ENCODE measurements around the gene MAEA. TPM values are rescaled to one million over a fixed set of nuclear protein-coding genes. Genes with fewer than 3 reads are reported as not detected.

MAEA gene
- total and polyA plus RNA-seq, 11 donors: 38.1 to 57.2 (median 45.1) TPM

- Histone ChIP-seq H3K27me3 (no peaks in the 10 kb centered on the region), H3K4me1 (no peaks in the 10 kb centered on the region), H3K27ac (no peak overlapping the region), H3K9me3 (no peaks in the 10 kb centered on the region), H3K4me3 (no peak overlapping the region), H3K36me3 (peaks cover 0 to 61% (median 11%) of the 10 kb centered on the region in 9 donors)
- DNase-seq: no peak
- 87 to 96% (median 92%) methylated on average over 9 to 17 of the region's 17 CpGs for WGBS, 4 donors
- no peak for ATAC-seq
- intact Hi-C loops (cut with DNase I): no loop called here
- TF ChIP-seq, protein P1, sequence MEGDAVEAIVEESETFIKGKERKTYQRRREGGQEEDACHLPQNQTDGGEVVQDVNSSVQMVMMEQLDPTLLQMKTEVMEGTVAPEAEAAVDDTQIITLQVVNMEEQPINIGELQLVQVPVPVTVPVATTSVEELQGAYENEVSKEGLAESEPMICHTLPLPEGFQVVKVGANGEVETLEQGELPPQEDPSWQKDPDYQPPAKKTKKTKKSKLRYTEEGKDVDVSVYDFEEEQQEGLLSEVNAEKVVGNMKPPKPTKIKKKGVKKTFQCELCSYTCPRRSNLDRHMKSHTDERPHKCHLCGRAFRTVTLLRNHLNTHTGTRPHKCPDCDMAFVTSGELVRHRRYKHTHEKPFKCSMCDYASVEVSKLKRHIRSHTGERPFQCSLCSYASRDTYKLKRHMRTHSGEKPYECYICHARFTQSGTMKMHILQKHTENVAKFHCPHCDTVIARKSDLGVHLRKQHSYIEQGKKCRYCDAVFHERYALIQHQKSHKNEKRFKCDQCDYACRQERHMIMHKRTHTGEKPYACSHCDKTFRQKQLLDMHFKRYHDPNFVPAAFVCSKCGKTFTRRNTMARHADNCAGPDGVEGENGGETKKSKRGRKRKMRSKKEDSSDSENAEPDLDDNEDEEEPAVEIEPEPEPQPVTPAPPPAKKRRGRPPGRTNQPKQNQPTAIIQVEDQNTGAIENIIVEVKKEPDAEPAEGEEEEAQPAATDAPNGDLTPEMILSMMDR (IDR thresholded peaks at IDR 0.05): no peak
- TF ChIP-seq POLR2A (IDR thresholded peaks at IDR 0.05): no peak
Observed at GRCh38 chr4:1362521-1362920, 72.8 kb downstream of the MAEA start.

DNA sequence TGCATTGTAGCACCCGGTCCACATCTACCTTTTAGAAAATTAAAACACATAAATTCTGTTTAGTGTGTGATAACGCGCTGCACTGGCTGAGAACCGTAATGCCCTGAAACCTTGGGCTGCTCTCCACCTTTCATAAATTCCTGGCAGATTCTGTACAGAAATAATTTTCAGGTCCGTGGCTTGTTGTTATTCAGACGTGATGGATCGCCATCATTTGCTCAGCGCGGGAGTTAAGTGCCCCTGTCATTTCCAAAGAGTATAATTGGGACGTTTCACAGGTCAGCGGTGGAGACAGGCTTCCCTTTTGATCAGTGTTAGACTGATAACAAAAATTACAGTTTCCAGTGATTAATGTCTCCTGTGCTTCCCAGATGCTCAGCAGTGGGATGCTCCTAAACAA, 73.8 kb downstream of the MAEA start:
- DNase-seq (no peak), ATAC-seq (no peak)
- no peak for TF ChIP-seq POLR2A (IDR thresholded peaks at IDR 0.05)
- intact Hi-C loops (cut with DNase I): no loop called here
- H3K4me3 ChIP-seq: no peak overlapping the region
- H3K36me3 ChIP-seq: peaks cover 0 to 61% (median 9%) of the 10 kb centered on the region in 9 donors
- no peaks in the 10 kb centered on the region for H3K9me3 ChIP-seq
- no peaks in the 10 kb centered on the region for H3K4me1 ChIP-seq
- no peak overlapping the region for H3K27ac ChIP-seq
- H3K27me3 ChIP-seq: no peaks in the 10 kb centered on the region
- 83 to 86% (median 85%) methylated on average over 11 of the region's 11 CpGs for WGBS, 4 donors

GRCh38 chr4:1364217-1364616, 74.5 kb downstream of the MAEA start:
- no peaks in the 10 kb centered on the region for H3K4me1 ChIP-seq
- no peak for ATAC-seq
- no peaks in the 10 kb centered on the region for H3K27me3 ChIP-seq
- TF ChIP-seq POLR2A (IDR thresholded peaks at IDR 0.05): no peak
- TF ChIP-seq, protein P1 (IDR thresholded peaks at IDR 0.05): no peak
- no peak overlapping the region for H3K4me3 ChIP-seq
- 88 to 94% (median 91%) methylated on average over 8 to 16 of the region's 18 CpGs for WGBS, 4 donors
- intact Hi-C loops (cut with DNase I): no loop called here
- H3K36me3 ChIP-seq: peaks cover 0 to 56% (median 5%) of the 10 kb centered on the region in 9 donors
- no peak overlapping the region for H3K27ac ChIP-seq
- no peaks in the 10 kb centered on the region for H3K9me3 ChIP-seq
- DNase-seq: peak in 2 of 5 donors; percentile 4 to 20

- Histone ChIP-seq H3K27me3 (no peaks in the 10 kb centered on the region), H3K36me3 (peaks cover 0 to 51% (median 5%) of the 10 kb centered on the region in 9 donors), H3K4me3 (no peak overlapping the region), H3K27ac (no peak overlapping the region), H3K4me1 (no peaks in the 10 kb centered on the region), H3K9me3 (no peaks in the 10 kb centered on the region)
- TF ChIP-seq, protein P1 (IDR thresholded peaks at IDR 0.05): no peak
- no peak for TF ChIP-seq POLR2A (IDR thresholded peaks at IDR 0.05)
- ATAC-seq (no peak), DNase-seq (peak in 2 of 5 donors; percentile 13 to 44)
- intact Hi-C loops (cut with DNase I): loop anchor here in 2 of 10 donors (5.0 kb wide), 2 partner anchors 148 to 253 kb away; no protein-coding TSS in a partner anchor
- 89 to 98% (median 96%) methylated on average over 10 to 13 of the region's 13 CpGs for WGBS, 4 donors
Observed at GRCh38 chr4:1364748-1365147, 75.1 kb downstream of the MAEA start.
